HepG2 (cell line): Measurements from ENCODE around the gene ANAPC2. TPM values are rescaled to one million over a fixed set of nuclear protein-coding genes. Genes with fewer than 3 reads are reported as not detected.
A peak's percentile ranks its signal among the peaks of the same experiment; 100 is the strongest.

Source experiments
- FOXA3 ChIP-seq: IDR thresholded peaks from 2 replicates; pipeline ENCODE4 v1.6.1; 2016; ENCODE audit warnings: missing genetic modification reagents, missing compliant biosample characterization
- HDAC2 ChIP-seq: sonication (generic); formaldehyde crosslinking; IDR thresholded peaks from 2 replicates; pipeline ENCODE4 v1.4.0; 2020; ENCODE audit warnings: missing genetic modification reagents
- HNRNPL ChIP-seq: fragments of 200-400 bp; formaldehyde crosslinking; IDR thresholded peaks from 2 replicates; pipeline ENCODE4 v1.6.1; 2017; ENCODE audit warnings: mild to moderate bottlenecking, low read depth, low read length
- JUND ChIP-seq: sonication (generic); formaldehyde crosslinking; IDR thresholded peaks from 2 replicates; pipeline ENCODE4 v1.8.0; 2022; ENCODE audit warnings: mild to moderate bottlenecking, missing genetic modification reagents
- SOX6 ChIP-seq, 2 experiments: fragments of 450-650 bp in 1 of 2; sonication (generic) in 1 of 2; formaldehyde crosslinking in 1 of 2; IDR thresholded peaks; 2 replicates each; pipeline versions ENCODE4 v1.4.0 to v1.6.1; 2017 to 2020; ENCODE audit warnings: antibody characterized with exemption in 1 of 2, mild to moderate bottlenecking in 1 of 2, missing genetic modification reagents in 1 of 2
- TEAD3 ChIP-seq: optimal IDR thresholded peaks from 2 replicates; pipeline ENCODE3; 2016; ENCODE audit warnings: borderline replicate concordance
- TOPORS ChIP-seq: sonication (generic); formaldehyde crosslinking; IDR thresholded peaks from 2 replicates; pipeline ENCODE4 v1.8.0; 2023; ENCODE audit warnings: mild to moderate bottlenecking, missing genetic modification reagents
- ZBTB7B ChIP-seq: sonication (generic); formaldehyde crosslinking; IDR thresholded peaks from 2 replicates; pipeline ENCODE4 v1.4.0; 2020; ENCODE audit warnings: missing genetic modification reagents
- ZEB1 ChIP-seq: IDR thresholded peaks from 2 replicates; pipeline ENCODE4 v1.6.1; 2012; ENCODE audit warnings: mild to moderate bottlenecking, low read depth, inconsistent platforms; ENCODE audit not compliant: insufficient replicate concordance
- ZNF350 ChIP-seq: sonication (generic); formaldehyde crosslinking; IDR thresholded peaks from 2 replicates; pipeline ENCODE4 v1.4.0; 2020; ENCODE audit warnings: mild to moderate bottlenecking, low read depth, missing genetic modification reagents, borderline replicate concordance
- ZNF703 ChIP-seq: sonication (generic); formaldehyde crosslinking; IDR thresholded peaks from 2 replicates; pipeline ENCODE4 v1.5.1; 2020; ENCODE audit warnings: missing genetic modification reagents, mild to moderate bottlenecking, moderate library complexity, borderline replicate concordance
- polyA plus RNA-seq, 8 experiments: library from polyadenylated mRNA; depleted of rRNA in 3 of 8; stranded (reverse) in 7 of 8; unstranded in 1 of 8; fragments of >200 nt; fragmentation: Illumina TruSeq in 4 of 8; extraction: Trizol in 4 of 8; gene quantifications; 2 replicates each; pipeline versions ENCODE4 v1.2.1 to v1.2.3, GENCODE V29; 2011 to 2016; ENCODE audit warnings: low read depth in 4 of 8, missing spikeins in 1 of 8, mixed read lengths in 1 of 8; ENCODE audit not compliant: insufficient read depth in 1 of 8
- total RNA-seq, 5 experiments: library from RNA; depleted of rRNA; stranded (reverse); fragments of >200 nt; fragmentation: Illumina TruSeq; extraction: Trizol; gene quantifications; 2 replicates each; pipeline ENCODE4 v1.2.3, GENCODE V29; 2016; ENCODE audit warnings: low read depth in 1 of 5
- TF ChIP-seq, protein P1 (sequence below), 2 experiments: sonication (generic) in 1 of 2; formaldehyde crosslinking in 1 of 2; IDR thresholded peaks; 2 replicates each; pipeline versions ENCODE4 v1.4.0 to v1.6.1; 2016 to 2020; ENCODE audit warnings: borderline replicate concordance in 1 of 2, low read depth in 1 of 2, mild to moderate bottlenecking in 1 of 2, missing genetic modification reagents in 1 of 2
- TF ChIP-seq, protein P2 (sequence below): sonication (generic); formaldehyde crosslinking; IDR thresholded peaks from 2 replicates; pipeline ENCODE4 v1.5.0; 2020; ENCODE audit warnings: mild to moderate bottlenecking, missing genetic modification reagents, moderate library complexity
- TF ChIP-seq, protein P3 (sequence below): sonication (generic); formaldehyde crosslinking; IDR thresholded peaks from 2 replicates; pipeline ENCODE4 v1.5.1; 2020; ENCODE audit warnings: mild to moderate bottlenecking, missing genetic modification reagents, moderate library complexity
- TF ChIP-seq, protein P4 (sequence below): IDR thresholded peaks from 2 replicates; pipeline ENCODE4 v1.6.1; 2016; ENCODE audit warnings: low read depth
- TF ChIP-seq, protein P5 (sequence below): IDR thresholded peaks from 2 replicates; pipeline ENCODE4 v1.6.1; 2016; ENCODE audit warnings: missing genetic modification reagents, missing compliant biosample characterization

Gene ANAPC2
- total and polyA plus RNA-seq, 2 of the 13 experiments (the other 11 are each of a cell fraction or from before 2014, with no cell fraction given): 12.3 to 15.4 TPM

DNA sequence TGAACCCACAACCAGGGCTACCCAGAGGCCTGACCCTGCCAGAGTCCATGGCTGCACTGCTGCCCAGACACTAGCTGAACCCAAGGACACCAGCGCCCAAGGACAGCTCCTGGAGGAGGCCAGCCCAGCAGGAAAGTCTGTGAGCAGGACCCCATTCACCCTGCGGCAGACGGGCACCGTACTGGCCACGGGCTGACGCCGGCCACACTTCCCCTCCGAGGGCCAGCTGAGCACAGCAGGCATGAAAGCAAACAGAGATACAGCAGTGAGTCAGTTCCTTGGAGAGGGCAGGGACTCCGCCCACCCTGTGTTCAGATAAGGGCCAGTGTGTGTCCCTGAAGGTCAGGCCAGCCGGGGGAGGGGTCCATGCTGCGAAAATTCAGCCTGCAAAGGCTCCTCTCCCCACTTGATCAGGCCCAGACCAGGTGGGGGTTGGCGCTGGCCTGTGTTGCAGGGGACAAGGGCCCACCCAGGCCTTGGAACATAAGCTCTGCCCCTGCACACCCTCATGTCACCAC, 30.5 kb upstream of the ANAPC2 start (continued):
- TF ChIP-seq, protein P1, sequence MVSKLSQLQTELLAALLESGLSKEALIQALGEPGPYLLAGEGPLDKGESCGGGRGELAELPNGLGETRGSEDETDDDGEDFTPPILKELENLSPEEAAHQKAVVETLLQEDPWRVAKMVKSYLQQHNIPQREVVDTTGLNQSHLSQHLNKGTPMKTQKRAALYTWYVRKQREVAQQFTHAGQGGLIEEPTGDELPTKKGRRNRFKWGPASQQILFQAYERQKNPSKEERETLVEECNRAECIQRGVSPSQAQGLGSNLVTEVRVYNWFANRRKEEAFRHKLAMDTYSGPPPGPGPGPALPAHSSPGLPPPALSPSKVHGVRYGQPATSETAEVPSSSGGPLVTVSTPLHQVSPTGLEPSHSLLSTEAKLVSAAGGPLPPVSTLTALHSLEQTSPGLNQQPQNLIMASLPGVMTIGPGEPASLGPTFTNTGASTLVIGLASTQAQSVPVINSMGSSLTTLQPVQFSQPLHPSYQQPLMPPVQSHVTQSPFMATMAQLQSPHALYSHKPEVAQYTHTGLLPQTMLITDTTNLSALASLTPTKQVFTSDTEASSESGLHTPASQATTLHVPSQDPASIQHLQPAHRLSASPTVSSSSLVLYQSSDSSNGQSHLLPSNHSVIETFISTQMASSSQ (IDR thresholded peaks at IDR 0.05; ENCODE audit: low read depth): no peak
- TF ChIP-seq, protein P1 (CRISPR knock-in tag; IDR thresholded peaks at IDR 0.05; ENCODE audit: borderline replicate concordance): no peak
- TF ChIP-seq TOPORS (CRISPR knock-in tag): no peak
- peak; percentile 71; the same call in 1 of the 2 replicates for TF ChIP-seq ZNF350 (CRISPR knock-in tag)
- TF ChIP-seq JUND (CRISPR knock-in tag): peak; percentile 65; the same call in 1 of the 2 replicates
- TF ChIP-seq, protein P2, sequence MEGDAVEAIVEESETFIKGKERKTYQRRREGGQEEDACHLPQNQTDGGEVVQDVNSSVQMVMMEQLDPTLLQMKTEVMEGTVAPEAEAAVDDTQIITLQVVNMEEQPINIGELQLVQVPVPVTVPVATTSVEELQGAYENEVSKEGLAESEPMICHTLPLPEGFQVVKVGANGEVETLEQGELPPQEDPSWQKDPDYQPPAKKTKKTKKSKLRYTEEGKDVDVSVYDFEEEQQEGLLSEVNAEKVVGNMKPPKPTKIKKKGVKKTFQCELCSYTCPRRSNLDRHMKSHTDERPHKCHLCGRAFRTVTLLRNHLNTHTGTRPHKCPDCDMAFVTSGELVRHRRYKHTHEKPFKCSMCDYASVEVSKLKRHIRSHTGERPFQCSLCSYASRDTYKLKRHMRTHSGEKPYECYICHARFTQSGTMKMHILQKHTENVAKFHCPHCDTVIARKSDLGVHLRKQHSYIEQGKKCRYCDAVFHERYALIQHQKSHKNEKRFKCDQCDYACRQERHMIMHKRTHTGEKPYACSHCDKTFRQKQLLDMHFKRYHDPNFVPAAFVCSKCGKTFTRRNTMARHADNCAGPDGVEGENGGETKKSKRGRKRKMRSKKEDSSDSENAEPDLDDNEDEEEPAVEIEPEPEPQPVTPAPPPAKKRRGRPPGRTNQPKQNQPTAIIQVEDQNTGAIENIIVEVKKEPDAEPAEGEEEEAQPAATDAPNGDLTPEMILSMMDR (CRISPR knock-in tag): 0 out of 2 replicates have a peak, but pooled peaks have one; percentile 3
- TF ChIP-seq HDAC2: peak; percentile 75
- peak; percentile 55; the same call in 1 of the 2 replicates for TF ChIP-seq FOXA3
- TF ChIP-seq HNRNPL: peak; percentile 95
- TF ChIP-seq SOX6 (IDR thresholded peaks at IDR 0.05): no peak
- peak; percentile 38; the same call in 1 of the 2 replicates for TF ChIP-seq SOX6 (CRISPR knock-in tag; IDR thresholded peaks at IDR 0.05)
- peak; percentile 39; the same call in 1 of the 2 replicates for TF ChIP-seq ZBTB7B (CRISPR knock-in tag)
- TF ChIP-seq, protein P3, sequence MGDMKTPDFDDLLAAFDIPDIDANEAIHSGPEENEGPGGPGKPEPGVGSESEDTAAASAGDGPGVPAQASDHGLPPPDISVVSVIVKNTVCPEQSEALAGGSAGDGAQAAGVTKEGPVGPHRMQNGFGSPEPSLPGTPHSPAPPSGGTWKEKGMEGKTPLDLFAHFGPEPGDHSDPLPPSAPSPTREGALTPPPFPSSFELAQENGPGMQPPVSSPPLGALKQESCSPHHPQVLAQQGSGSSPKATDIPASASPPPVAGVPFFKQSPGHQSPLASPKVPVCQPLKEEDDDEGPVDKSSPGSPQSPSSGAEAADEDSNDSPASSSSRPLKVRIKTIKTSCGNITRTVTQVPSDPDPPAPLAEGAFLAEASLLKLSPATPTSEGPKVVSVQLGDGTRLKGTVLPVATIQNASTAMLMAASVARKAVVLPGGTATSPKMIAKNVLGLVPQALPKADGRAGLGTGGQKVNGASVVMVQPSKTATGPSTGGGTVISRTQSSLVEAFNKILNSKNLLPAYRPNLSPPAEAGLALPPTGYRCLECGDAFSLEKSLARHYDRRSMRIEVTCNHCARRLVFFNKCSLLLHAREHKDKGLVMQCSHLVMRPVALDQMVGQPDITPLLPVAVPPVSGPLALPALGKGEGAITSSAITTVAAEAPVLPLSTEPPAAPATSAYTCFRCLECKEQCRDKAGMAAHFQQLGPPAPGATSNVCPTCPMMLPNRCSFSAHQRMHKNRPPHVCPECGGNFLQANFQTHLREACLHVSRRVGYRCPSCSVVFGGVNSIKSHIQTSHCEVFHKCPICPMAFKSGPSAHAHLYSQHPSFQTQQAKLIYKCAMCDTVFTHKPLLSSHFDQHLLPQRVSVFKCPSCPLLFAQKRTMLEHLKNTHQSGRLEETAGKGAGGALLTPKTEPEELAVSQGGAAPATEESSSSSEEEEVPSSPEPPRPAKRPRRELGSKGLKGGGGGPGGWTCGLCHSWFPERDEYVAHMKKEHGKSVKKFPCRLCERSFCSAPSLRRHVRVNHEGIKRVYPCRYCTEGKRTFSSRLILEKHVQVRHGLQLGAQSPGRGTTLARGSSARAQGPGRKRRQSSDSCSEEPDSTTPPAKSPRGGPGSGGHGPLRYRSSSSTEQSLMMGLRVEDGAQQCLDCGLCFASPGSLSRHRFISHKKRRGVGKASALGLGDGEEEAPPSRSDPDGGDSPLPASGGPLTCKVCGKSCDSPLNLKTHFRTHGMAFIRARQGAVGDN (CRISPR knock-in tag): peak; percentile 77
- no peak for TF ChIP-seq ZEB1
- TF ChIP-seq TEAD3: no peak
- no peak for TF ChIP-seq ZNF703
- TF ChIP-seq, protein P4, sequence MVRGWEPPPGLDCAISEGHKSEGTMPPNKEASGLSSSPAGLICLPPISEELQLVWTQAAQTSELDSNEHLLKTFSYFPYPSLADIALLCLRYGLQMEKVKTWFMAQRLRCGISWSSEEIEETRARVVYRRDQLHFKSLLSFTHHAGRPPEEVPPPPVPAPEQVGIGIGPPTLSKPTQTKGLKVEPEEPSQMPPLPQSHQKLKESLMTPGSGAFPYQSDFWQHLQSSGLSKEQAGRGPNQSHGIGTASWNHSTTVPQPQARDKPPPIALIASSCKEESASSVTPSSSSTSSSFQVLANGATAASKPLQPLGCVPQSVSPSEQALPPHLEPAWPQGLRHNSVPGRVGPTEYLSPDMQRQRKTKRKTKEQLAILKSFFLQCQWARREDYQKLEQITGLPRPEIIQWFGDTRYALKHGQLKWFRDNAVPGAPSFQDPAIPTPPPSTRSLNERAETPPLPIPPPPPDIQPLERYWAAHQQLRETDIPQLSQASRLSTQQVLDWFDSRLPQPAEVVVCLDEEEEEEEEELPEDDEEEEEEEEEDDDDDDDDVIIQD (CRISPR knock-in tag): no peak
- TF ChIP-seq, protein P5, sequence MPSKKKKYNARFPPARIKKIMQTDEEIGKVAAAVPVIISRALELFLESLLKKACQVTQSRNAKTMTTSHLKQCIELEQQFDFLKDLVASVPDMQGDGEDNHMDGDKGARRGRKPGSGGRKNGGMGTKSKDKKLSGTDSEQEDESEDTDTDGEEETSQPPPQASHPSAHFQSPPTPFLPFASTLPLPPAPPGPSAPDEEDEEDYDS (CRISPR knock-in tag): peak; percentile 39; the same call in 1 of the 2 replicates
